ENCODE measurements around the gene OTOP3.

Gene OTOP3

GRCh38 chr17:74920642-74921025 lies 15.1 kb upstream of the OTOP3 start:
- Mint-ChIP-seq H3K4me1 (peaks cover 13% of the 10 kb centered on the region), H3K36me3 (ENCODE audit: insufficient read depth) (peaks cover 4% of the 10 kb centered on the region), H3K4me3 (no peak overlapping the region), H3K9me3 (no peaks in the 10 kb centered on the region), H3K27me3 (peaks cover 73% of the 10 kb centered on the region), H3K27ac (ENCODE audit: low read depth) (no peak overlapping the region)
- no peak for ATAC-seq (replicated peaks; ENCODE audit: extremely low read depth, poor library complexity, severe bottlenecking)
- DNase-seq (ENCODE audit: low spot score in 2 of 2): no peak

- H3K27me3 Mint-ChIP-seq: peaks cover 73% of the 10 kb centered on the region
Measured at GRCh38 chr17:74921026-74921681, 14.5 kb upstream of the OTOP3 start.

GRCh38 chr17:74921769-74922168 lies 13.9 kb upstream of the OTOP3 start:
- Mint-ChIP-seq H3K36me3 (ENCODE audit: insufficient read depth) (peaks cover 4% of the 10 kb centered on the region), H3K4me1 (peaks cover 13% of the 10 kb centered on the region), H3K9me3 (no peaks in the 10 kb centered on the region), H3K4me3 (no peak overlapping the region), H3K27me3 (peaks cover 73% of the 10 kb centered on the region), H3K27ac (ENCODE audit: low read depth) (no peak overlapping the region)
- DNase-seq (ENCODE audit: low spot score in 2 of 2): no peak
- ATAC-seq (replicated peaks; ENCODE audit: extremely low read depth, poor library complexity, severe bottlenecking): no peak

More at GRCh38 chr17:74921026-74921681, 14.5 kb upstream of the OTOP3 start:
- ATAC-seq (replicated peaks; ENCODE audit: extremely low read depth, poor library complexity, severe bottlenecking): no peak
- Mint-ChIP-seq H3K4me1 (peaks cover 13% of the 10 kb centered on the region), H3K27ac (ENCODE audit: low read depth) (no peak overlapping the region), H3K36me3 (ENCODE audit: insufficient read depth) (peaks cover 4% of the 10 kb centered on the region), H3K4me3 (no peak overlapping the region), H3K9me3 (no peaks in the 10 kb centered on the region)
- no peak for DNase-seq (ENCODE audit: low spot score in 2 of 2)

GRCh38 chr17:74922172-74922571 lies 13.5 kb upstream of the OTOP3 start:
- H3K27me3 Mint-ChIP-seq: peaks cover 73% of the 10 kb centered on the region
- H3K27ac Mint-ChIP-seq (ENCODE audit: low read depth): no peak overlapping the region
- peaks cover 13% of the 10 kb centered on the region for H3K4me1 Mint-ChIP-seq
- peaks cover 4% of the 10 kb centered on the region for H3K36me3 Mint-ChIP-seq (ENCODE audit: insufficient read depth)
- no peaks in the 10 kb centered on the region for H3K9me3 Mint-ChIP-seq
- no peak for DNase-seq (ENCODE audit: low spot score in 2 of 2)
- ATAC-seq (replicated peaks; ENCODE audit: extremely low read depth, poor library complexity, severe bottlenecking): no peak
- H3K4me3 Mint-ChIP-seq: peak overlapping the region; percentile 49

GRCh38 chr17:74922694-74923537 lies 12.8 kb upstream of the OTOP3 start, which contains the start of gene USH1G:
USH1G (minus strand) TSS chr17:74923255; CDS start chr17:74923073, 182 bp downstream.
- Mint-ChIP-seq H3K36me3 (ENCODE audit: insufficient read depth) (peaks cover 4% of the 10 kb centered on the region), H3K4me1 (peaks cover 13% of the 10 kb centered on the region), H3K27ac (ENCODE audit: low read depth) (no peak within 1 kb of the TSS), H3K27me3 (peaks cover 73% of the 10 kb centered on the region), H3K4me3 (peak within 1 kb of the TSS; percentile 49), H3K9me3 (no peaks in the 10 kb centered on the region)
- peak; percentile 42 for ATAC-seq (replicated peaks; ENCODE audit: extremely low read depth, poor library complexity, severe bottlenecking)
- DNase-seq (ENCODE audit: low spot score in 2 of 2): peak in 1 of 2 donors; percentile 22

GRCh38 chr17:74923538-74924249 lies 12.0 kb upstream of the OTOP3 start:
- DNase-seq (ENCODE audit: low spot score in 2 of 2) (peak; percentile 44 to 66), ATAC-seq (replicated peaks; ENCODE audit: extremely low read depth, poor library complexity, severe bottlenecking) (peak; percentile 50)
- no peak overlapping the region for H3K27ac Mint-ChIP-seq (ENCODE audit: low read depth)
- no peaks in the 10 kb centered on the region for H3K9me3 Mint-ChIP-seq
- H3K4me3 Mint-ChIP-seq: peak overlapping the region; percentile 49
- peaks cover 4% of the 10 kb centered on the region for H3K36me3 Mint-ChIP-seq (ENCODE audit: insufficient read depth)
- H3K27me3 Mint-ChIP-seq: peaks cover 79% of the 10 kb centered on the region
- peaks cover 13% of the 10 kb centered on the region for H3K4me1 Mint-ChIP-seq

GRCh38 chr17:74924250-74924948 lies 11.3 kb upstream of the OTOP3 start, which contains the start of gene OTOP2:
OTOP2 (plus strand) TSS chr17:74924273; CDS start chr17:74924633, 360 bp downstream.
- no peaks in the 10 kb centered on the region for H3K9me3 Mint-ChIP-seq
- H3K27me3 Mint-ChIP-seq: peaks cover 86% of the 10 kb centered on the region
- peak; percentile 13 for ATAC-seq (replicated peaks; ENCODE audit: extremely low read depth, poor library complexity, severe bottlenecking)
- peak within 1 kb of the TSS; percentile 49 for H3K4me3 Mint-ChIP-seq
- peaks cover 4% of the 10 kb centered on the region for H3K36me3 Mint-ChIP-seq (ENCODE audit: insufficient read depth)
- peaks cover 13% of the 10 kb centered on the region for H3K4me1 Mint-ChIP-seq
- H3K27ac Mint-ChIP-seq (ENCODE audit: low read depth): no peak within 1 kb of the TSS
- DNase-seq (ENCODE audit: low spot score in 2 of 2): no peak

- peaks cover 13% of the 10 kb centered on the region for H3K4me1 Mint-ChIP-seq
- no peak overlapping the region for H3K27ac Mint-ChIP-seq (ENCODE audit: low read depth)
- no peak overlapping the region for H3K4me3 Mint-ChIP-seq
- DNase-seq (ENCODE audit: low spot score in 2 of 2) (no peak), ATAC-seq (replicated peaks; ENCODE audit: extremely low read depth, poor library complexity, severe bottlenecking) (no peak)
- H3K9me3 Mint-ChIP-seq: no peaks in the 10 kb centered on the region
- peaks cover 4% of the 10 kb centered on the region for H3K36me3 Mint-ChIP-seq (ENCODE audit: insufficient read depth)
- peaks cover 92% of the 10 kb centered on the region for H3K27me3 Mint-ChIP-seq
Measured at GRCh38 chr17:74925242-74925641, 10.5 kb upstream of the OTOP3 start.

- peaks cover 2% of the 10 kb centered on the region for H3K36me3 Mint-ChIP-seq (ENCODE audit: insufficient read depth)
- no peak overlapping the region for H3K27ac Mint-ChIP-seq (ENCODE audit: low read depth)
- peaks cover 99% of the 10 kb centered on the region for H3K27me3 Mint-ChIP-seq
- H3K9me3 Mint-ChIP-seq: no peaks in the 10 kb centered on the region
- H3K4me1 Mint-ChIP-seq: peaks cover 6% of the 10 kb centered on the region
- no peak for ATAC-seq (replicated peaks; ENCODE audit: extremely low read depth, poor library complexity, severe bottlenecking)
- no peak overlapping the region for H3K4me3 Mint-ChIP-seq
- no peak for DNase-seq (ENCODE audit: low spot score in 2 of 2)
Measured at GRCh38 chr17:74928786-74929185, 6.9 kb upstream of the OTOP3 start.

- ATAC-seq (replicated peaks; ENCODE audit: extremely low read depth, poor library complexity, severe bottlenecking) (no peak), DNase-seq (ENCODE audit: low spot score in 2 of 2) (no peak)
- Mint-ChIP-seq H3K4me1 (no peaks in the 10 kb centered on the region), H3K27me3 (peaks cover 96% of the 10 kb centered on the region), H3K9me3 (no peaks in the 10 kb centered on the region), H3K36me3 (ENCODE audit: insufficient read depth) (no peaks in the 10 kb centered on the region), H3K27ac (ENCODE audit: low read depth) (no peak overlapping the region), H3K4me3 (no peak overlapping the region)
Measured at GRCh38 chr17:74930535-74931036, 5.1 kb upstream of the OTOP3 start.

GRCh38 chr17:74935048-74935447 lies 650 bp upstream of the OTOP3 start:
- Mint-ChIP-seq H3K4me1 (no peaks in the 10 kb centered on the region), H3K36me3 (ENCODE audit: insufficient read depth) (no peaks in the 10 kb centered on the region), H3K27ac (ENCODE audit: low read depth) (no peak overlapping the region), H3K4me3 (no peak overlapping the region), H3K9me3 (no peaks in the 10 kb centered on the region), H3K27me3 (peaks cover 89% of the 10 kb centered on the region)
- ATAC-seq (replicated peaks; ENCODE audit: extremely low read depth, poor library complexity, severe bottlenecking) (no peak), DNase-seq (ENCODE audit: low spot score in 2 of 2) (no peak)

GRCh38 chr17:74936470-74936799 lies 737 bp downstream of the OTOP3 start:
- ATAC-seq (replicated peaks; ENCODE audit: extremely low read depth, poor library complexity, severe bottlenecking) (no peak), DNase-seq (ENCODE audit: low spot score in 2 of 2) (no peak)
- no peaks in the 10 kb centered on the region for H3K4me1 Mint-ChIP-seq
- no peak overlapping the region for H3K4me3 Mint-ChIP-seq
- H3K27me3 Mint-ChIP-seq: peaks cover 86% of the 10 kb centered on the region
- no peak overlapping the region for H3K27ac Mint-ChIP-seq (ENCODE audit: low read depth)
- H3K9me3 Mint-ChIP-seq: no peaks in the 10 kb centered on the region
- no peaks in the 10 kb centered on the region for H3K36me3 Mint-ChIP-seq (ENCODE audit: insufficient read depth)
